Measurements from ENCODE around the gene DRD5. TPM values are rescaled to one million over a fixed set of nuclear protein-coding genes. Genes with fewer than 3 reads are reported as not detected.

Gene DRD5
- total and polyA plus RNA-seq, 9 of the 15 experiments (the other 6 are each of a cell fraction or from before 2014, with no cell fraction given): not detected

- Histone ChIP-seq H3K4me2 (ENCODE audit: insufficient read depth, low read length) (no peak overlapping the region), H3K9me3 (replicated peaks; ENCODE audit: control insufficient read depth, insufficient read depth, low read depth, low read length) (no peaks in the 10 kb centered on the region), H3K9ac (ENCODE audit: insufficient read depth in 1 of 2, low read depth in 2 of 2, low read length in 2 of 2) (no peak overlapping the region), H3K27me3 (ENCODE audit: control insufficient read depth in 2 of 2, insufficient read depth in 2 of 2, low read length in 2 of 2) (no peaks in the 10 kb centered on the region; a peak in 2 of 5 replicates), H3K4me1 (replicated peaks in 1 of 2; ENCODE audit: control insufficient read depth in 2 of 2, insufficient read depth in 2 of 2, low read length in 2 of 2) (no peaks in the 10 kb centered on the region), H4K20me1 (replicated peaks; ENCODE audit: control insufficient read depth, insufficient read depth, low read length) (no peaks in the 10 kb centered on the region), H3K36me3 (ENCODE audit: control insufficient read depth, insufficient read depth, low read length) (no peaks in the 10 kb centered on the region), H3K79me2 (ENCODE audit: control insufficient read depth, insufficient read depth, low read length) (no peaks in the 10 kb centered on the region), H3K9me1 (ENCODE audit: control insufficient read depth, insufficient read depth, low read length) (no peaks in the 10 kb centered on the region), H3K27ac (ENCODE audit: extremely low read depth, low read depth, low read length) (no peak overlapping the region), H3K4me3 (no peak overlapping the region), H2AFZ (ENCODE audit: low read depth, low read length) (no peak overlapping the region)
- intact Hi-C loops (cut with micrococcal nuclease): no loop called here
- TF ChIP-seq MAX (CRISPR knock-in tag; IDR thresholded peaks at IDR 0.05) (no peak), ZNF41 (CRISPR knock-in tag; conservative IDR thresholded peaks at IDR 0.05) (no peak), CAMTA2 (CRISPR knock-in tag; conservative IDR thresholded peaks at IDR 0.05) (no peak), ZNF134 (CRISPR knock-in tag; conservative IDR thresholded peaks at IDR 0.05) (no peak), E4F1 (CRISPR knock-in tag; IDR thresholded peaks at IDR 0.05; ENCODE audit: borderline replicate concordance) (no peak)
- DNase-seq (ENCODE audit: extremely low read depth in 1 of 4, low spot score in 3 of 4) (no peak), ATAC-seq (no peak), FAIRE-seq (no peak)
- no TSS peak for BruUV-seq (replicated peaks)
- POLR2A ChIA-PET: interaction anchor here (1.0 kb wide), 1 partner anchor 26 kb away, joined by 4 read pairs; no protein-coding TSS in a partner anchor
- in situ Hi-C loops (cut with MboI): no loop called here
- CTCF ChIA-PET (ENCODE audit: low intra/inter-chr PET ratio): no interaction called here
- WGBS (ENCODE audit: insufficient coverage, low coverage, missing lambda C conversion rate): 2% methylated on average over 5 of the region's 5 CpGs
Observed at GRCh38 chr4:9833421-9833820, 52.0 kb downstream of the DRD5 start.

Small RNA genes lying within 50 kb of the gene (small RNA-seq; reads per million reads assigned to genes)
- not detected for gene RNA5SP154

Other genes with a start within 250 kb of the DRD5 start
- gene SLC2A9, start 239.9 kb downstream of the DRD5 start, total RNA-seq (2014; rRNA removed): 0.57 and 1.3 TPM in 2 replicates
- gene SLC2A9, start 239.9 kb downstream of the DRD5 start, total RNA-seq (2014; rRNA removed; fragmentation: Illumina TruSeq; extraction: Trizol): 0.15 and 0.51 TPM in 2 replicates
- 0.23 and 0.36 TPM in 2 replicates for gene SLC2A9, start 239.9 kb downstream of the DRD5 start, total RNA-seq (2015; rRNA removed; fragmentation: Illumina TruSeq; extraction: Trizol)
- 0.49 and 0.60 TPM in 2 replicates for gene SLC2A9, start 239.9 kb downstream of the DRD5 start, total RNA-seq (2021)
- gene SLC2A9, start 239.9 kb downstream of the DRD5 start, polyA plus RNA-seq (2011; rRNA removed): 0.31 and 0.52 TPM in 2 replicates
- 0.37 and 0.86 TPM in 2 replicates for gene SLC2A9, start 239.9 kb downstream of the DRD5 start, polyA plus RNA-seq (2014; fragmentation: Illumina TruSeq; extraction: Trizol)
- gene SLC2A9, start 239.9 kb downstream of the DRD5 start, polyA plus RNA-seq (2014; fragmentation: Nextera tagmentation; extraction: Ambion mirVana): under 1 TPM; 0.76 to 0.79 TPM
- gene SLC2A9, start 239.9 kb downstream of the DRD5 start, polyA plus RNA-seq (2014; rRNA removed): 0.78 and 1.9 TPM in 2 replicates